HEK293T (cell line): ENCODE measurements around the gene SIAH3.

Experiments
- CTBP1 ChIP-seq: fragments of 450-650 bp; IDR thresholded peaks from 2 replicates; pipeline ENCODE4 v1.6.1; 2016; ENCODE audit warnings: borderline replicate concordance
- ELF4 ChIP-seq: fragments of 450-650 bp; IDR thresholded peaks from 2 replicates; pipeline ENCODE4 v1.6.1; 2017; ENCODE audit warnings: antibody characterized with exemption
- FOXA1 ChIP-seq: fragments of 450-650 bp; IDR thresholded peaks from 2 replicates; pipeline ENCODE4 v1.6.1; 2016; ENCODE audit warnings: mild to moderate bottlenecking
- L3MBTL2 ChIP-seq: fragments of 450-650 bp; conservative IDR thresholded peaks from 2 replicates; pipeline ENCODE4 v1.6.1; 2016; ENCODE audit warnings: mild to moderate bottlenecking
- LEF1 ChIP-seq: fragments of 450-650 bp; IDR thresholded peaks from 2 replicates; pipeline ENCODE4 v1.6.1; 2017; ENCODE audit warnings: mild to moderate bottlenecking, borderline replicate concordance
- PKNOX1 ChIP-seq: fragments of 450-650 bp; IDR thresholded peaks from 2 replicates; pipeline ENCODE4 v1.6.1; 2016
- SP1 ChIP-seq: fragments of 450-650 bp; IDR thresholded peaks from 2 replicates; pipeline ENCODE4 v1.6.1; 2017

GRCh38 chr13:45773236-45773635 is 78.3 kb downstream of the SIAH3 start:
- no peak for TF ChIP-seq LEF1
- no peak for TF ChIP-seq FOXA1
- TF ChIP-seq PKNOX1 = no peak
- no peak for TF ChIP-seq L3MBTL2
- TF ChIP-seq SP1 = no peak
- TF ChIP-seq CTBP1 = no peak
- TF ChIP-seq ELF4 = no peak
